Stimulated activated memory B cell treated with anti-CD40 and anti-IgM and Interleukin-4, amounts not matched to agents 10 μg/mL and 1 μg/mL and 100 μg/mL, for 72 hours (primary cell): ENCODE measurements around the gene SYT4.

Experiments
- ATAC-seq: fragments of 150-1000 bp; cut with Tn5 transposase; 2 replicates; pipeline ENCODE4 v1.10.0; 2021
- H3K27ac Mint-ChIP-seq: one replicate; pipeline ENCODE4 v1.8.0; 2022; ENCODE audit warnings: mild to moderate bottlenecking, mixed read lengths
- H3K27me3 Mint-ChIP-seq: one replicate; pipeline ENCODE4 v1.8.0; 2022; ENCODE audit warnings: mixed read lengths
- H3K36me3 Mint-ChIP-seq: one replicate; pipeline ENCODE4 v1.8.0; 2022; ENCODE audit warnings: mixed read lengths
- H3K4me1 Mint-ChIP-seq: one replicate; pipeline ENCODE4 v1.8.0; 2022; ENCODE audit warnings: mixed read lengths
- H3K4me3 Mint-ChIP-seq: one replicate; pipeline ENCODE4 v1.8.0; 2022; ENCODE audit warnings: mild to moderate bottlenecking, moderate library complexity, mixed read lengths
- H3K9me3 Mint-ChIP-seq: one replicate; pipeline ENCODE4 v1.8.0; 2022; ENCODE audit warnings: mixed read lengths

SYT4 gene

DNA sequence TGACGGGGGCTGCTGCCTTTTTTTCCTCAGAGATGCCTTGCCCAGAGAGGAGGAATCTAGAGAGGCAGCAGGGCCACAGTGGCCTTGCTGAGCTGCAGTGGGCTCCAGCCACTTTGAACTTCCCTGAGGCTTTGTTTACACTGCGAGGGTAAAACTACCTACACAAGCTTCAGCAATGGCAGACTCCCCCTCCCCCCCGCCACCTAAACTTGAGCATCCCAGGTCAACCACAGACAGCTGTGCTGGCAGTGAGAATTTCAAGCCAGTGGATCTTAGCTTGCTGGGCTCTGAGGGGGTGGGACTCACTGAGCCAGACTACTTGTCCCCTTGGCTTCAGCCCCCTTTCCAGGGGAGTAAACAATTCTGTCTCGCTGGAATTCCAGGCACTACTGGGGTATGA is 11.8 kb downstream of the SYT4 start:
- Mint-ChIP-seq H3K36me3 (no peaks in the 10 kb centered on the region), H3K4me1 (no peaks in the 10 kb centered on the region), H3K9me3 (peaks cover 12% of the 10 kb centered on the region), H3K27me3 (no peaks in the 10 kb centered on the region), H3K4me3 (no peak overlapping the region), H3K27ac (no peak overlapping the region)
- no peak for ATAC-seq

DNA sequence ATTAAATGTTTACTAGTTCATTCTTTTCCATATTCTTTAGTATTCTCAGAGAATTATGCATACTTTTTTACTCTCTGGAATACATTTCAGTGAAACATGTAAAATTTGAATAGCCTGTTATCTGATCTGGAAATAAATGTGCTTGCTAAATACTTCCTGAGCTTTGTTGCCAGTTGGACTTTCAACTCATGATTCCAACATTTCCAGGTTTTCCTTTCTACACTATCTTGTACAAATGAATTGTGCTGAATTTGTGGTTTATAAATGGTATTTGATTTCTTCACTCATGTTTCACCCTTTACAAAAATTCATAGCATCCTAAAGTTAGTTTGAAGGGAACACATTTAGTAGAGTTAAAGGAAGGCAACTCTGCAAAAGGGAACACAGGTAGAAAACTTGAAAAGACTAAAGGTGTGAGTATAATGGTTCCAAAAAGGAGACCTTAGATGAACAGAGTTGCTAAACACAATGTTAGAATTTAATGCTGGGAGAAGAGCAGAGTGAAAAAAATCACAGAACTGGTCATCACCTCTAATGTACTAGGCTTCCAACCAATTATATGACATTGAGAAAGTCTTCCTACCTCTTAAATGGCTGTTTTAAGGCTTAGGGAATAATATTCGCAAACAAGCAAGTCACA is 28.6 kb downstream of the SYT4 start:
- Mint-ChIP-seq H3K27me3 (no peaks in the 10 kb centered on the region), H3K4me3 (no peak overlapping the region), H3K4me1 (no peaks in the 10 kb centered on the region), H3K9me3 (no peaks in the 10 kb centered on the region), H3K27ac (no peak overlapping the region), H3K36me3 (no peaks in the 10 kb centered on the region)
- no peak for ATAC-seq

DNA sequence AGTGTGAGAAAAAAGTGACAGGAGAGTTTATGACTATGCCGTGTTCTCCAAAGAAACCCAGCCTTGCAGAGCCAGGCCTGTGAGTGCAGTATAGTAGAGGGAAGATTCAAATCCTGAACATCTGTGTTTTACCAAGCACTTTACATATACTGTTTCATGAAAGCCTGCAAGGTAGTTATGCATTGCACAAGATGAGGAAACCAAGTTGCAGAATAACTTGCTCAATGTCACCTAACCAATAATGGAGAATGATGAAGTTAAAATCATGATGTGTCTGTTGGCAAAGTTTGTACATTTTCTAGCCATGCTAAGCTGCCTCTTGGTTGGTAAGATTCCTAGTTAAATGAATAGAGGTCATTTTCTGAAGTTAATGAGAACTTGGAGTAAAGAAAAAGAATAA is 29.3 kb downstream of the SYT4 start:
- no peaks in the 10 kb centered on the region for H3K27me3 Mint-ChIP-seq
- H3K4me1 Mint-ChIP-seq = no peaks in the 10 kb centered on the region
- H3K36me3 Mint-ChIP-seq = no peaks in the 10 kb centered on the region
- no peaks in the 10 kb centered on the region for H3K9me3 Mint-ChIP-seq
- ATAC-seq = no peak
- no peak overlapping the region for H3K4me3 Mint-ChIP-seq
- H3K27ac Mint-ChIP-seq = no peak overlapping the region

GRCh38 chr18:43238429-43238828 is 38.9 kb downstream of the SYT4 start:
- Mint-ChIP-seq H3K4me1 (no peaks in the 10 kb centered on the region), H3K27ac (no peak overlapping the region), H3K4me3 (no peak overlapping the region), H3K27me3 (no peaks in the 10 kb centered on the region), H3K9me3 (peaks cover 3% of the 10 kb centered on the region), H3K36me3 (no peaks in the 10 kb centered on the region)
- ATAC-seq = no peak

DNA sequence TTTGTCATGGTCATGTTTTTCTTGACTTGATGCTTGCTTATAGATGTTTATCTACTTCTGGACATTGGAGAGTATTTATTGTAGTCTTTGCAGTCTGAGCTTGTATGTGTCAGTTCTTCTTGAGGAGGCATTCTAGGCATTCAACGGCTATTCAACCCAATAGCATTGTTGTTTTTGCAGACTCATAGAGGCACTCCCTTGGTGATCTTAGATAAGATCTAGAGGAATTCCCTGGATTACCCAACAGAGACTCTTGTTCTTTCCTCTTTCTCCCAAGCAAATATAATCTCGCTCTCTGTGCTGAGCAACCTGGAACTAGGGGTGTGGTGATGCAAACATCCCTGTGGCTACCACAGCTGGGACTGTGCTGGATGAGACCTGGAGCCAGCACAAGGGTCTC is 40.4 kb downstream of the SYT4 start:
- Mint-ChIP-seq H3K27ac (no peak overlapping the region), H3K27me3 (no peaks in the 10 kb centered on the region), H3K36me3 (no peaks in the 10 kb centered on the region), H3K9me3 (peaks cover 3% of the 10 kb centered on the region), H3K4me3 (no peak overlapping the region), H3K4me1 (no peaks in the 10 kb centered on the region)
- no peak for ATAC-seq

DNA sequence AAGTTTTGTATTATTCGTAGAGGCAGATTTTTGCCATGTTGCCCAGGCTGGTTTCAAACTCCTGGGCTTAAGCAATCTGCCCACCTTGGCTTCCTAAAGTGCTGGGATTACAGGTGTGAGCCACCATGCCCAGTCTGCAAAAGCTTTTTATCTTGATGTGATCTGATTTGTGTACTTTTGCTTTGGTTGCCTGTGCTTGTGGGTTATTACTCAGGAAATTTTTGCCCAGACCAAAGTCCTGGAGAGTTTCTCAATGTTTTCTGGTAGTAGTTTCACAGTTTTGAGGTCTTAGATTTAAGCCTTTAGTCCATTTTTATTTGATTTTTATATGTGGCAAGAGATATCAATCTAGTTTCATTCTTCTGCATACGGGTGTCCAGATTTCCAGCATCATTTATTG is 42.4 kb downstream of the SYT4 start:
- Mint-ChIP-seq H3K4me1 (no peaks in the 10 kb centered on the region), H3K36me3 (no peaks in the 10 kb centered on the region), H3K27me3 (no peaks in the 10 kb centered on the region), H3K9me3 (peaks cover 3% of the 10 kb centered on the region), H3K27ac (no peak overlapping the region), H3K4me3 (no peak overlapping the region)
- ATAC-seq = no peak

GRCh38 chr18:43222501-43222900 is 54.8 kb downstream of the SYT4 start:
- ATAC-seq = no peak
- Mint-ChIP-seq H3K4me3 (no peak overlapping the region), H3K36me3 (no peaks in the 10 kb centered on the region), H3K27ac (no peak overlapping the region), H3K9me3 (peaks cover 3% of the 10 kb centered on the region), H3K27me3 (no peaks in the 10 kb centered on the region), H3K4me1 (no peaks in the 10 kb centered on the region)

- peaks cover 3% of the 10 kb centered on the region for H3K9me3 Mint-ChIP-seq
- no peaks in the 10 kb centered on the region for H3K4me1 Mint-ChIP-seq
- no peaks in the 10 kb centered on the region for H3K36me3 Mint-ChIP-seq
- no peak overlapping the region for H3K27ac Mint-ChIP-seq
- no peak for ATAC-seq
- H3K4me3 Mint-ChIP-seq = no peak overlapping the region
- H3K27me3 Mint-ChIP-seq = no peaks in the 10 kb centered on the region
Measured at GRCh38 chr18:43220691-43221090, 56.6 kb downstream of the SYT4 start.
